Measurements from ENCODE around the gene PIP4K2B.

PIP4K2B gene

GRCh38 chr17:38799501-38800236 is at the start of gene PIP4K2B:
Gene PIP4K2B (minus strand): TSS chr17:38799556. CDS start chr17:38799424, 132 bp downstream.
- DNase-seq (ENCODE audit: extremely low read depth, insufficient read length): peak; percentile 95
- no peak for TF ChIP-seq CTCF (IDR thresholded peaks at IDR 0.05; ENCODE audit: insufficient read depth, low read length, poor library complexity, severe bottlenecking)
- Histone ChIP-seq H3K36me3 (ENCODE audit: control insufficient read depth, insufficient read depth, low read length) (peaks cover 11% of the 10 kb centered on the region), H3K4me3 (replicated peaks; ENCODE audit: low read depth, low read length) (peak within 1 kb of the TSS; percentile 87), H3K27me3 (replicated peaks; ENCODE audit: control insufficient read depth, insufficient read depth, low read length) (no peaks in the 10 kb centered on the region)

GRCh38 chr17:38848557-38848891 is 49.2 kb upstream of the PIP4K2B start:
- DNase-seq (ENCODE audit: extremely low read depth, insufficient read length): no peak
- TF ChIP-seq CTCF (IDR thresholded peaks at IDR 0.05; ENCODE audit: insufficient read depth, low read length, poor library complexity, severe bottlenecking): no peak
- Histone ChIP-seq H3K36me3 (ENCODE audit: control insufficient read depth, insufficient read depth, low read length) (peaks cover 20% of the 10 kb centered on the region), H3K27me3 (replicated peaks; ENCODE audit: control insufficient read depth, insufficient read depth, low read length) (no peaks in the 10 kb centered on the region), H3K4me3 (replicated peaks; ENCODE audit: low read depth, low read length) (no peak overlapping the region)

- no peak overlapping the region for H3K4me3 ChIP-seq (replicated peaks; ENCODE audit: low read depth, low read length)
- DNase-seq (ENCODE audit: extremely low read depth, insufficient read length): no peak
- peaks cover 6% of the 10 kb centered on the region for H3K36me3 ChIP-seq (ENCODE audit: control insufficient read depth, insufficient read depth, low read length)
- no peak for TF ChIP-seq CTCF (IDR thresholded peaks at IDR 0.05; ENCODE audit: insufficient read depth, low read length, poor library complexity, severe bottlenecking)
- H3K27me3 ChIP-seq (replicated peaks; ENCODE audit: control insufficient read depth, insufficient read depth, low read length): no peaks in the 10 kb centered on the region
Measured at GRCh38 chr17:38844261-38844757, 45.0 kb upstream of the PIP4K2B start.

DNA sequence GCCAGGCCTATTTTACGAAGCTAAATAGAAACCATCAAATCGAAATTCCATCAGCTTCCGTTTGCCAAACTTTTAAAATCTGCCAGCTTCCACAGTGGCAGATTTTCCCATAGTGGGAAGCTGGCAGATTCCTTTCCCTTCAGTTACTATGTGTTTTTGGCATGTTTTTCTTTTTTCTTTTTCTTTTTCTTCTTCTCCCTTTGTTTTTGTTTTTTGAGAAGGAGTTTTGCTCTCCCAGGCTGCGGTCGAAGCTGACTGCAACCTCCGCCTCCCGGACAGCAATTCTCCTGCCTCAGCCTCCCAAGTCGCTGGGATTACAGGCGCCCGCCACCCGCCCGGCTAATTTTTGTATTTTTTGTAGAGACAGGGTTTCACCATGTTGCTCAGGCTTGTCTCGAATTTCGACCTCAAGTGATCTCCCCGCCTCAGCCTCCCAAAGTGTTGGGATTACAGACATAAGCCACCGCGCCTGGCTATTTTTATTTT is 26.4 kb upstream of the PIP4K2B start:
- no peak for TF ChIP-seq CTCF (IDR thresholded peaks at IDR 0.05; ENCODE audit: insufficient read depth, low read length, poor library complexity, severe bottlenecking)
- no peaks in the 10 kb centered on the region; the same call in none of the 2 replicates for H3K36me3 ChIP-seq (ENCODE audit: control insufficient read depth, insufficient read depth, low read length)
- DNase-seq (ENCODE audit: extremely low read depth, insufficient read length): no peak

DNA sequence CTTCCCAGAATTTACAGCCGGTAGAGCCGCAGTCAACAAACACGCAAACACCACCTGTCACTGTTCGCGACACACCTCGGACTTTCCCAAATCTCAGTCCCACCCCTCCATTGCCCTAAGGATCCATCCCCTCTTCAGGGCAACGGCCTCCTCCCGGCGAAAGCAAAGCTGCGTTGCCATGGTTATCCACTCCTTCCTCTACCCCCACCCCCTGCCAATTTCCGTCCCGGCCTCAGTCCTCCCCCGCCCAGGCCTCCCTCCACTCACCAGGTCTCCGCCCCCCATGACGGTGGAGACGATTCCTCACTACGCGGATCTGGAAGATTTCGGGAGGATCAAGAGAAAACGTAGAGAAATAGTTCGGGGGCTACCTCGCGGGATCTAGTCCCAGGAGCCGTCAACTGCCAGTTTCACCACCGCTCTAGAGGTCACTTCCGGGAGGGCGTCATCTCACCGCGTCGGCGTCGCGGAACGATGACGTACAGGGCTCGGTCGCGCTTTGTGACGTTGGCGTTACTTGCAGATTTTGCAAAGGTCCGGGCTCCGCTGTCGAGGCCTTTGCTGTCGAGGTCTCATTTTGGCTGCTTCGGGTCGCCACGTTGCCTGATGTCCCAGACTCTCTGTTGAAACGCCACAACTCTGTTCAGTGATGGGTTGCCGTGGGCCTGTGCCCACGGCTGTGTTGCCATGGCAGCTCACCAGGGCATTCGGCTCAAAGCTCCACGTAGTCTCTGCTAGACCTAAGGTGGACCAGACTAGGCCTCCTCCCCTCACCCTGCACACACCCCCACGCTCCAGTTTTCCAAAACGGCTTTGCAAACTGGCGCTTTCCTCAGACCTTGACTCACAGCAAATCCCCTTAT is 25.8 kb upstream of the PIP4K2B start, which contains the start of gene CWC25:
CWC25 (minus strand) TSS at position 423 of the 863 bp plus-strand sequence; CDS start at position 285, 138 bp downstream.
- TF ChIP-seq CTCF (IDR thresholded peaks at IDR 0.05; ENCODE audit: insufficient read depth, low read length, poor library complexity, severe bottlenecking): no peak
- peak within 1 kb of the TSS; percentile 78 for H3K4me3 ChIP-seq (replicated peaks; ENCODE audit: low read depth, low read length)

More for the DNA sequence above, 26.4 kb upstream of the PIP4K2B start:
- H3K4me3 ChIP-seq (replicated peaks; ENCODE audit: low read depth, low read length): peak overlapping the region; percentile 78
- no peaks in the 10 kb centered on the region for H3K27me3 ChIP-seq (replicated peaks; ENCODE audit: control insufficient read depth, insufficient read depth, low read length)

More for the DNA sequence above, 25.8 kb upstream of the PIP4K2B start, which contains the start of gene CWC25:
- peak; percentile 100 for DNase-seq (ENCODE audit: extremely low read depth, insufficient read length)
- H3K36me3 ChIP-seq (ENCODE audit: control insufficient read depth, insufficient read depth, low read length): peaks cover 5% of the 10 kb centered on the region
- H3K27me3 ChIP-seq (replicated peaks; ENCODE audit: control insufficient read depth, insufficient read depth, low read length): no peaks in the 10 kb centered on the region

Measured in GM06990 (cell line).